ENCODE results near the gene POLE.

DNA sequence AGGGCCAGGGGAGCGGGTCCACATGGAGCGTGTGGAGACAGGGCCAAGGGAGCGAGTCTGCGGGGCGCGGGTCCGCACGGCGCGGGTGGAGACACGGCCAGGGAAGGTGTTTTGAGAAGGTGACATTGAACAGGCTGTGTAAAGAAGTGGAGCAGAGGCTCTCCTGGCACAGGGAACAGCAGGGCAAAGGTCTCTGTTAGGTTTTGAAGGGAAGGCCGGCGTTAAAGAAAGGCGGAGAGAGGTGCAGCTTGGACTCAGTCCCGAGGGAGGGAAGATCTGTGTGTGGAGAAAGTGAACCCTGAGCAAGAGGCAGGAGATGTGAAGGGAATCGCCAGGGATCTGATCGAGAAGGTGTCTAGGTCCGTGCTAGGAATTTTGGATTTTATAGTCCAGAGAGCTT is 2.1 kb upstream of the POLE start:
- no peak for TF ChIP-seq FOS (IDR thresholded peaks at IDR 0.05; ENCODE audit: low read depth, low read length)
- TF ChIP-seq, protein P1, sequence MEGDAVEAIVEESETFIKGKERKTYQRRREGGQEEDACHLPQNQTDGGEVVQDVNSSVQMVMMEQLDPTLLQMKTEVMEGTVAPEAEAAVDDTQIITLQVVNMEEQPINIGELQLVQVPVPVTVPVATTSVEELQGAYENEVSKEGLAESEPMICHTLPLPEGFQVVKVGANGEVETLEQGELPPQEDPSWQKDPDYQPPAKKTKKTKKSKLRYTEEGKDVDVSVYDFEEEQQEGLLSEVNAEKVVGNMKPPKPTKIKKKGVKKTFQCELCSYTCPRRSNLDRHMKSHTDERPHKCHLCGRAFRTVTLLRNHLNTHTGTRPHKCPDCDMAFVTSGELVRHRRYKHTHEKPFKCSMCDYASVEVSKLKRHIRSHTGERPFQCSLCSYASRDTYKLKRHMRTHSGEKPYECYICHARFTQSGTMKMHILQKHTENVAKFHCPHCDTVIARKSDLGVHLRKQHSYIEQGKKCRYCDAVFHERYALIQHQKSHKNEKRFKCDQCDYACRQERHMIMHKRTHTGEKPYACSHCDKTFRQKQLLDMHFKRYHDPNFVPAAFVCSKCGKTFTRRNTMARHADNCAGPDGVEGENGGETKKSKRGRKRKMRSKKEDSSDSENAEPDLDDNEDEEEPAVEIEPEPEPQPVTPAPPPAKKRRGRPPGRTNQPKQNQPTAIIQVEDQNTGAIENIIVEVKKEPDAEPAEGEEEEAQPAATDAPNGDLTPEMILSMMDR (conservative IDR thresholded peaks at IDR 0.05; ENCODE audit: low read depth, low read length) = no peak
- no peak for TF ChIP-seq POLR2A (IDR thresholded peaks at IDR 0.05; ENCODE audit: low read depth, low read length)
- no peak for TF ChIP-seq MXI1 (IDR thresholded peaks at IDR 0.05; ENCODE audit: borderline replicate concordance, low read depth, low read length)
- TF ChIP-seq SMC3 (IDR thresholded peaks at IDR 0.05; ENCODE audit: low read depth, low read length) = no peak
- TF ChIP-seq RCOR1 (IDR thresholded peaks at IDR 0.05; ENCODE audit: insufficient replicate concordance, low read length) = no peak
- TF ChIP-seq MAFK (IDR thresholded peaks at IDR 0.05; ENCODE audit: low read depth, low read length) = no peak

All from IMR-90 (cell line).